ENCODE results near the gene TLK1.

Gene TLK1

GRCh38 chr2:170991398-170992182, 169.1 kb downstream of the TLK1 start:
- no peak for DNase-seq

GRCh38 chr2:170986566-170987258, 174.0 kb downstream of the TLK1 start:
- no peak for DNase-seq

- DNase-seq, result no peak
Observed at GRCh38 chr2:170985407-170985806, 175.3 kb downstream of the TLK1 start.

- no peak for DNase-seq
Observed at GRCh38 chr2:170984079-170984478, 176.6 kb downstream of the TLK1 start.

- no peak for DNase-seq
Observed at GRCh38 chr2:170975943-170976270, 184.8 kb downstream of the TLK1 start.

- no peak for DNase-seq
Observed at GRCh38 chr2:170975127-170975942, 185.4 kb downstream of the TLK1 start.

GRCh38 chr2:170974304-170974993, 186.2 kb downstream of the TLK1 start:
- peak; percentile 35 for DNase-seq

- DNase-seq, result peak; percentile 91
Observed at GRCh38 chr2:170973492-170974303, 187.0 kb downstream of the TLK1 start.

- no peak for DNase-seq
Observed at GRCh38 chr2:170973225-170973491, 187.5 kb downstream of the TLK1 start.

GRCh38 chr2:170972296-170973224, 188.1 kb downstream of the TLK1 start:
- DNase-seq, result peak; percentile 42

- DNase-seq, result no peak
Observed at GRCh38 chr2:170971071-170971470, 189.6 kb downstream of the TLK1 start.

- no peak for DNase-seq
Observed at GRCh38 chr2:170969872-170970496, 190.7 kb downstream of the TLK1 start.

- no peak for DNase-seq
Observed at GRCh38 chr2:170969030-170969429, 191.7 kb downstream of the TLK1 start.

- DNase-seq, result no peak
Observed at GRCh38 chr2:170968205-170969003, 192.3 kb downstream of the TLK1 start.

GRCh38 chr2:170967553-170967952, 193.1 kb downstream of the TLK1 start:
- DNase-seq, result no peak

- DNase-seq, result peak; percentile 53
Observed at GRCh38 chr2:170966648-170967396, 193.9 kb downstream of the TLK1 start.

GRCh38 chr2:170965446-170966225, 195.1 kb downstream of the TLK1 start:
- DNase-seq, result no peak

GRCh38 chr2:170963386-170963785, 197.3 kb downstream of the TLK1 start:
- no peak for DNase-seq

Measured in 8988T (cell line).